ENCODE data around the gene ARPC5. TPM values are rescaled to one million over a fixed set of nuclear protein-coding genes. Genes with fewer than 3 reads are reported as not detected.

ARPC5 gene
- total and polyA plus RNA-seq, 9 of the 15 experiments (the other 6 are each of a cell fraction or from before 2014, with no cell fraction given) = 71.8 to 150 (median 91.6) TPM

DNA sequence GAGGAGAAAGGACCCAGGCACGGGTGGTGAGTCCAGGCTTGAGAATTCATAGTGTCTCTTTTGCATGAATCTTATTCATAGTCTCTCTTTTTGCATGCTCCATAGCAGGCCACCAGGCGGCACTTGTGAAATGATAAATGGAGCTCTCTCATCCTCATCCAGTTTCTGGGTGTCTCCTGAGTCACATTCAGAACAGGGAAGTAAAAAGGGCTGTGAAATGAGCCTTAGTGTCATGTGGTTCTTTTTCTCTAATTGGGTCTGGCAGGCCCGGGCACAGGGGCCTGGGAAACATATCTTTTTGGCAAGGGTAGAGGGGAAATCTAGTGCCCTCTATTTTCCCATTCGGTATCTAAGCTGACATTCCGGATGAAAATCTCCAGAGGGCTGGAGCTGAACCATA lies 26.3 kb downstream of the ARPC5 start (continued):
- TF ChIP-seq, protein P1, sequence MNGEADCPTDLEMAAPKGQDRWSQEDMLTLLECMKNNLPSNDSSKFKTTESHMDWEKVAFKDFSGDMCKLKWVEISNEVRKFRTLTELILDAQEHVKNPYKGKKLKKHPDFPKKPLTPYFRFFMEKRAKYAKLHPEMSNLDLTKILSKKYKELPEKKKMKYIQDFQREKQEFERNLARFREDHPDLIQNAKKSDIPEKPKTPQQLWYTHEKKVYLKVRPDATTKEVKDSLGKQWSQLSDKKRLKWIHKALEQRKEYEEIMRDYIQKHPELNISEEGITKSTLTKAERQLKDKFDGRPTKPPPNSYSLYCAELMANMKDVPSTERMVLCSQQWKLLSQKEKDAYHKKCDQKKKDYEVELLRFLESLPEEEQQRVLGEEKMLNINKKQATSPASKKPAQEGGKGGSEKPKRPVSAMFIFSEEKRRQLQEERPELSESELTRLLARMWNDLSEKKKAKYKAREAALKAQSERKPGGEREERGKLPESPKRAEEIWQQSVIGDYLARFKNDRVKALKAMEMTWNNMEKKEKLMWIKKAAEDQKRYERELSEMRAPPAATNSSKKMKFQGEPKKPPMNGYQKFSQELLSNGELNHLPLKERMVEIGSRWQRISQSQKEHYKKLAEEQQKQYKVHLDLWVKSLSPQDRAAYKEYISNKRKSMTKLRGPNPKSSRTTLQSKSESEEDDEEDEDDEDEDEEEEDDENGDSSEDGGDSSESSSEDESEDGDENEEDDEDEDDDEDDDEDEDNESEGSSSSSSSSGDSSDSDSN (IDR thresholded peaks at IDR 0.05; ENCODE audit: borderline replicate concordance in 1 of 2, low read depth in 2 of 2, low read length in 2 of 2) = no peak
- TF ChIP-seq SAFB2 (IDR thresholded peaks at IDR 0.05; ENCODE audit: borderline replicate concordance, low read depth, low read length, severe bottlenecking) = no peak
- TF ChIP-seq CXXC5 (CRISPR knock-in tag; IDR thresholded peaks at IDR 0.05) = no peak

DNA sequence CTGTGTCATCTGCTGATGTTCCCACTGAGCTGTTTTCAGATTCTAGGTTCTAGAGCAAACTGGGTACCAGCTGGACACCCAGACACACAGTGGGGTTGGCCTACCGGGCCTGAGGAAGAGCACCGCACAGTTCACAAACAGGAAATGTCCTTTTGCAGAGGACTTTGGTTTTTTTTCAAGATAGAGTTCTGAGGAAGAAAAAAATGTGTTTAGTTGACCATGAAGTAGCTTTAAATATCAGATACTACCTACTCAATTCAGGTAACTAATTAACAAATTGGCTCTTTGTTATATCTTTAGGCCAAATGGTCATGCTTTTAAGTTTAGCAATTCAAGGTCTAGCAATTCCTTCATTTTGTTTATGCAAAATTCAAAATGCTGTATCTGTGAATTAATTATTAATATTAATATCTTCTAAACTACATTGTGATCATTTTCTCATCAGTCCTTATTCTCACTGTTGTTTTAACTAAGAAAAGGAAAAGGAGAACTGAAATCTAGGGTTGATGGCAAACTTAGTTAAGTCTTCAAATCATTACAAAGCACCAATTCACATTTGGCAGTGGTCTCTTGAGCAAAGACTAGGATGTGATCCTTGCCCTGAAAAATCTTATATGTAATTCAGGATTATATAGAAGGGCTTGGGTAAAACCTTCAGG lies 28.1 kb downstream of the ARPC5 start:
- Histone ChIP-seq H3K9me1 (ENCODE audit: control insufficient read depth, insufficient read depth, low read length) (no peaks in the 10 kb centered on the region), H3K9ac (ENCODE audit: insufficient read depth in 1 of 2, low read depth in 2 of 2, low read length in 2 of 2) (no peak overlapping the region), H3K79me2 (ENCODE audit: control insufficient read depth, insufficient read depth, low read length) (no peaks in the 10 kb centered on the region), H3K9me3 (replicated peaks; ENCODE audit: control insufficient read depth, insufficient read depth, low read depth, low read length) (no peaks in the 10 kb centered on the region), H3K27me3 (ENCODE audit: control insufficient read depth in 2 of 2, insufficient read depth in 2 of 2, low read length in 2 of 2) (peaks cover 11 to 28% of the 10 kb centered on the region in 2 experiments; a peak in 4 of 5 replicates), H3K4me1 (replicated peaks in 1 of 2; ENCODE audit: control insufficient read depth in 2 of 2, insufficient read depth in 2 of 2, low read length in 2 of 2) (peaks cover 0 to 7% of the 10 kb centered on the region in 2 experiments; a peak in 2 of 5 replicates), H3K27ac (ENCODE audit: extremely low read depth, low read depth, low read length) (no peak overlapping the region), H3K4me3 (no peak overlapping the region), H3K36me3 (ENCODE audit: control insufficient read depth, insufficient read depth, low read length) (no peaks in the 10 kb centered on the region), H3K4me2 (ENCODE audit: insufficient read depth, low read length) (no peak overlapping the region), H2AFZ (ENCODE audit: low read depth, low read length) (no peak overlapping the region), H4K20me1 (replicated peaks; ENCODE audit: control insufficient read depth, insufficient read depth, low read length) (no peaks in the 10 kb centered on the region)
- no peak for TF ChIP-seq THRAP3 (IDR thresholded peaks at IDR 0.05; ENCODE audit: borderline replicate concordance)
- TF ChIP-seq ZNF143 (CRISPR knock-in tag; IDR thresholded peaks at IDR 0.05) = no peak
- DNase-seq (ENCODE audit: extremely low read depth in 1 of 4, low spot score in 3 of 4) = no peak
- intact Hi-C loops (cut with micrococcal nuclease) = loop anchor here (5.0 kb wide), 1 partner anchor 135 kb away; the partner anchor contains the start of gene SMG7
- no peak for ATAC-seq
- no peak for FAIRE-seq
- POLR2A ChIA-PET = interaction anchor here (1.0 kb wide), 1 partner anchor 27 kb away, joined by 3 read pairs; no protein-coding TSS in a partner anchor
- in situ Hi-C loops (cut with MboI) = loop anchor here (25.0 kb wide), 1 partner anchor 645 kb away; the partner anchor contains the start of gene SHCBP1L
- BruUV-seq (replicated peaks) = no TSS peak
- 6% methylated on average over 2 of the region's 2 CpGs for WGBS (ENCODE audit: insufficient coverage, low coverage, missing lambda C conversion rate)
- CTCF ChIA-PET (ENCODE audit: low intra/inter-chr PET ratio) = no interaction called here

Measured in K562 (cell line).